ENCODE measurements around the gene LBX2.
"Not testable (repeated sequence)": the region's sequence is repeated elsewhere in the genome, so short reads cannot be mapped to it uniquely, and the experiment has no call there.

Gene LBX2

DNA sequence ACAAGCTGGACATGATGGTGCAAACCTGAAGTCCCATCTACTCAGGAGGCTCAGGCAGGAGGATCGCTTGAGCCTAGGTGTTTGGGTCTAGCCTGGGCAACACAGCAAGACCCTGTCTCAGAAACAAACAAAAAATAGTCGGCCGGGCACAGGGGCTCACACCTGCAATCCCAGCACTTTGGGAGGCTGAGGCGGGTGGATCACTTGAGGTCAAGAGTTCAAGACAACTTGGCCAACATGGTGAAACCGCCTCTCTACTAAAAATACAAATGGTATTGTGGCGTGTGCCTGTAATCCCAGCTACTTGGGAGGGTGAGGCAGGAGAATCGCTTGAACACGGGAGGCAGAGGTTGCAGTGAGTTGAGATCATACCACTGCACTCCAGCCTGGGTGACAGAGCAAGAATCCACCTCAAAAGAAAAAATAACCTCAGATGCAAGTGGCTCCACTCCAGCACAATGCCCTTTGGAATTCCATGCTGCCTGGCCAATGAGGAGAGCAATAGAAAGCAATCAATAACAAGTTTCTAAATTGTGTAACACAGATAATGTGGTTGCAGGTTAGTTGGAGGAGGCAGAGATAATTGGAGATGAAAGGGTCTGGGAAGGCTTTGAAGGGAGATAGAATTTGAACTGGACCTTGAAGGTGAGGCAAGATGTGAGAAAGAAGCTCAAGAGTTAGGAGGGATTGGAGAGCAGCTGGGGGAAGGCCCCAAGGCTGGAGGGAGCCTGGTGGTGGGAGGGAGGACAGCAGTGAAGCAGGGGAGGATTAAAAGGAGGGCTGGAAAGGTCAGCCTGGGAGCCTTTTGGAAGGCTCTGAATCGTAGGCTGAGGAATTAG lies 10.5 kb downstream of the LBX2 start (continued):
- no peak for TF ChIP-seq PATZ1 (CRISPR knock-in tag; IDR thresholded peaks at IDR 0.05; ENCODE audit: borderline replicate concordance)
- TF ChIP-seq CSRNP3 (CRISPR knock-in tag; IDR thresholded peaks at IDR 0.05), result no peak
- TF ChIP-seq ESRRG (CRISPR knock-in tag; IDR thresholded peaks at IDR 0.05), result no peak

DNA sequence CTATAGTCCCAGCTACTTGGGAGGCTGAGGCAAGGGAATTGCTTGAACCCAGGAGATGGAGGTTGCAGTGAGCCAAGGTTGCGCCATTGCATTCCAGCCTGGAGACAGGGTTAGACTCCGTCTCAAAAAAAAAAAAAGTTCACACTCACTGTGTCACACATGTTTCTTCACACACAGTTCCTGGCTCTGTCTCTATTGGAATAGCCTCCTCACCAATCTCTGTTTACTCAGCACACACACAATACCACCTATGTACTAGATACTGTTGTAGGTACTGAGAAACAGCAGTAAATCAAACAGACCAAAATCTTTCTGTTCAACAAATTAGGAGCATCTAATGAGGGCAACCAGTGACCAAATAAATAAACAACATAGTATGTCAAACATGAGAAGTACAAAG lies 13.3 kb downstream of the LBX2 start:
- TF ChIP-seq ZNF70 (CRISPR knock-in tag; IDR thresholded peaks at IDR 0.05) (no peak), GLIS3 (CRISPR knock-in tag; IDR thresholded peaks at IDR 0.05) (no peak), SNAI2 (CRISPR knock-in tag; IDR thresholded peaks at IDR 0.05) (no peak), TSHZ2 (CRISPR knock-in tag; IDR thresholded peaks at IDR 0.05) (no peak), ARNTL (CRISPR knock-in tag; IDR thresholded peaks at IDR 0.05; ENCODE audit: borderline replicate concordance, low read depth) (no peak)
- no peak for ATAC-seq

GRCh38 chr2:74483675-74484164 lies 15.7 kb downstream of the LBX2 start:
- not testable (repeated sequence) for ATAC-seq

GRCh38 chr2:74482801-74483674 lies 16.4 kb downstream of the LBX2 start, which contains the start of the genes CCDC142 and TTC31:
Gene CCDC142 (minus strand): TSS chr2:74482998. CDS start chr2:74482837, 161 bp downstream.
Gene TTC31 (plus strand): TSS chr2:74483081. CDS start chr2:74483096, 15 bp downstream.
- TF ChIP-seq ZC3H10 (CRISPR knock-in tag; IDR thresholded peaks at IDR 0.05) (no peak), ZFP3 (CRISPR knock-in tag; IDR thresholded peaks at IDR 0.05) (0 out of 2 replicates have a peak, but pooled peaks have one; percentile 9), POU6F1 (CRISPR knock-in tag; IDR thresholded peaks at IDR 0.05; ENCODE audit: borderline replicate concordance, low read depth) (no peak), TOX (CRISPR knock-in tag; IDR thresholded peaks at IDR 0.05; ENCODE audit: borderline replicate concordance) (no peak), PPARA (CRISPR knock-in tag; IDR thresholded peaks at IDR 0.05; ENCODE audit: borderline replicate concordance) (no peak), OSR1 (CRISPR knock-in tag; IDR thresholded peaks at IDR 0.05) (no peak), TCF4 (CRISPR knock-in tag; IDR thresholded peaks at IDR 0.05; ENCODE audit: borderline replicate concordance) (no peak), PATZ1 (CRISPR knock-in tag; IDR thresholded peaks at IDR 0.05; ENCODE audit: borderline replicate concordance) (no peak), SNAI2 (CRISPR knock-in tag; IDR thresholded peaks at IDR 0.05) (no peak), ZNF70 (CRISPR knock-in tag; IDR thresholded peaks at IDR 0.05) (peak; percentile 83; the same call in 1 of the 2 replicates), ARNTL (CRISPR knock-in tag; IDR thresholded peaks at IDR 0.05; ENCODE audit: borderline replicate concordance, low read depth) (no peak), ISL1 (CRISPR knock-in tag; IDR thresholded peaks at IDR 0.05) (no peak), GLIS3 (CRISPR knock-in tag; IDR thresholded peaks at IDR 0.05) (no peak), TSHZ2 (CRISPR knock-in tag; IDR thresholded peaks at IDR 0.05) (0 out of 2 replicates have a peak, but pooled peaks have one; percentile 29)
- TF ChIP-seq, protein P1, sequence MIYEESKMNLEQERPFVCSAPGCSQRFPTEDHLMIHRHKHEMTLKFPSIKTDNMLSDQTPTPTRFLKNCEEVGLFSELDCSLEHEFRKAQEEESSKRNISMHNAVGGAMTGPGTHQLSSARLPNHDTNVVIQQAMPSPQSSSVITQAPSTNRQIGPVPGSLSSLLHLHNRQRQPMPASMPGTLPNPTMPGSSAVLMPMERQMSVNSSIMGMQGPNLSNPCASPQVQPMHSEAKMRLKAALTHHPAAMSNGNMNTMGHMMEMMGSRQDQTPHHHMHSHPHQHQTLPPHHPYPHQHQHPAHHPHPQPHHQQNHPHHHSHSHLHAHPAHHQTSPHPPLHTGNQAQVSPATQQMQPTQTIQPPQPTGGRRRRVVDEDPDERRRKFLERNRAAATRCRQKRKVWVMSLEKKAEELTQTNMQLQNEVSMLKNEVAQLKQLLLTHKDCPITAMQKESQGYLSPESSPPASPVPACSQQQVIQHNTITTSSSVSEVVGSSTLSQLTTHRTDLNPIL (CRISPR knock-in tag; IDR thresholded peaks at IDR 0.05; ENCODE audit: low read depth), result no peak
- ATAC-seq, result peak; percentile 93
